GM12891 (cell line): ENCODE measurements around the gene UQCR11.

Experiments
- PAX5 ChIP-seq: IDR thresholded peaks from 2 replicates; pipeline ENCODE4 v1.6.1; 2011; ENCODE audit warnings: low read length, moderate library complexity, mild to moderate bottlenecking; ENCODE audit not compliant: insufficient read depth, severe bottlenecking
- POLR2A ChIP-seq: IDR thresholded peaks from 2 replicates; pipeline ENCODE4 v1.6.1; 2011; ENCODE audit warnings: low read depth, low read length, control low read depth
- POLR2AphosphoS5 ChIP-seq: IDR thresholded peaks from 2 replicates; pipeline ENCODE4 v1.6.1; 2011; ENCODE audit warnings: low read depth, low read length, control low read depth
- POU2F2 ChIP-seq: IDR thresholded peaks from 2 replicates; pipeline ENCODE4 v1.6.1; 2011; ENCODE audit warnings: low read depth, mild to moderate bottlenecking, control low read depth, low read length, moderate library complexity
- SPI1 ChIP-seq: IDR thresholded peaks from 2 replicates; pipeline ENCODE4 v1.6.1; 2011; ENCODE audit warnings: low read depth, low read length, control low read depth
- TAF1 ChIP-seq: IDR thresholded peaks from 2 replicates; pipeline ENCODE4 v1.6.1; 2011; ENCODE audit warnings: low read depth, low read length, control low read depth

DNA sequence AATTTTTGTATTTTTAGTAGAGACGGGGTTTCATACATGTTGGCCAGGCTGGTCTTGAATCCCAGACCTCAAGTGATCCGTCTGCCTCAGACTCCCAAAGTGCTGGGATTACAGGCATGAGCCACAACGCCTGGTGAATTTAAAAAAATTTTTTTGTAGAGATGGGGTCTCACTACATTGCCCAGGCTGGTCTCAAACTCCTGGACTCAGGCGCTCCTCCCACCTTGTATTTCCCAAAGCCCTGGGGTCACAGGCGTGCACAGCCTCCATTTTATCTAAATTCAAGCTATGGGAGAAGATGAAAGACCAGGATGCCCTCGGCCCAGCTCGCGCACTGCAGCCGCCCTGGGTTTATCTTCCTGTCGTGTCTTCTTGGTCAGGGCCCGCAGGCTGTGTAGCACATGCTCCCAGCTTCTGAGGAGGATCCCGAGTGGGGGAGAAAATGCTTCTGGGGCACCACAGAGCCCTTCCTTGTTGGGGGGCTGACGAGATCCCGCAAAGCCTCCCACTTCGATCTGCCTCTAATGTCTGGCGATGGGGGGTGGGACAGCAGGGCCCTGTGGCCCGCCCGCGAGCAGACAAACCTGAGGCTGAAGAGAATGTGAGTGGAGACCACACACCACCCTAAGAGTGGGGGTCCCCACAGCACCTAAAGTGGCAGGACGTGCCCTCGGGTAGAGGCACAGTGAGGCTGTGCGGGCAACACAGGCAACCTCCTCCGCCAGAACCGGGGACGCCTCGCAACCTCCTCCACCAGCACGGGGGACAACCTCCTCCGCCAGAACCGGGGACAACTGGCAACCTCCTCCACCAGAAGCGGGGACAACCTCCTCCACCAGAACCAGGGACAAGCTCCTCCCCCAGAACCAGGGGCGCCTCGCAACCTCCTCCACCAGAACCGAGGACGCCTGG lies 31.3 kb upstream of the UQCR11 start:
- TF ChIP-seq TAF1 (no peak), POLR2A (no peak), POLR2AphosphoS5 (no peak), PAX5 (no peak), SPI1 (no peak), POU2F2 (no peak)
